ENCODE data around the gene CADM1.

GRCh38 chr11:115352805-115353485, 151.3 kb downstream of the CADM1 start:
- TF ChIP-seq CTCF (conservative IDR thresholded peaks at IDR 0.05; ENCODE audit: low read depth, low read length) (no peak), EZH2 (IDR thresholded peaks at IDR 0.05; ENCODE audit: low read length, unreplicated experiment) (no peak)
